ENCODE measurements around the gene DUSP14.

DUSP14 gene

DNA sequence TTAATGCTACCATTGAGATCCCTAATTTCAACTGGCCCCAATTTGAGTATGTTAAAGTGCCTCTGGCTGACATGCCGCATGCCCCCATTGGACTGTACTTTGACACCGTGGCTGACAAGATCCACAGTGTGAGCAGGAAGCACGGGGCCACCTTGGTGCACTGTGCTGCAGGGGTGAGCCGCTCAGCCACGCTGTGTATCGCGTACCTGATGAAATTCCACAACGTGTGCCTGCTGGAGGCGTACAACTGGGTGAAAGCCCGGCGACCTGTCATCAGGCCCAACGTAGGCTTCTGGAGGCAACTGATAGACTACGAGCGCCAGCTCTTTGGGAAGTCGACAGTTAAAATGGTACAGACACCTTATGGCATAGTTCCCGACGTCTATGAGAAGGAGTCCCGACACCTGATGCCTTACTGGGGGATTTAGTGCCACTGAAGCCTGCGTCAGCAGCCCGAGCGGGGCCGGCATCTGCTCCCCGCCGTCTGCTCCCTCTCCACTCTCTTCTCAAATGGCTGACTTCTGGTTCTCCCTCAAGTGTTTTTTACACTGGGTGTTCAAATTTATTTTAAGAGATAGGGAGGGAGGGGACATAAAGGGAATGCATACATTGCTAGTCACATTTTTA, 22.9 kb downstream of the DUSP14 start:
- DNase-seq: no peak

DNA sequence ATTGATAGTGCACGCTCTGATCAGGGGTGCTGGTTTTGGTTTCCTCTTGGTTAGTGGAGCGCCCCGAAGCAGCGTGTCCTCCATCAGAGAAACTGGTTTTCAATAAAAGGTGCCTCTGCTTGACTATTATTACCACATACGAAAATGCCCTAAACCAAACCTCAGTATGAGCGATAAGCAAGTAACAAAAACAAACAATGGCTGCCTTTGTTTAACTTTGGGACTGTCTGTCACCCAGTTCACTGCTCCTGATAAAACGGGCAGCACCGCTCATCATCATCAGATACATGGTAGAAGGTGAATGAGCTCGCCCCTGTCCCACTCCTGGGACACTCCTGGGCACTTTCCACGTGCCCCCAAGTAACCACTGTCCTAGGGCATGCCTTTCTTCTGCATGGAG, 24.0 kb downstream of the DUSP14 start:
- no peak for DNase-seq

DNA sequence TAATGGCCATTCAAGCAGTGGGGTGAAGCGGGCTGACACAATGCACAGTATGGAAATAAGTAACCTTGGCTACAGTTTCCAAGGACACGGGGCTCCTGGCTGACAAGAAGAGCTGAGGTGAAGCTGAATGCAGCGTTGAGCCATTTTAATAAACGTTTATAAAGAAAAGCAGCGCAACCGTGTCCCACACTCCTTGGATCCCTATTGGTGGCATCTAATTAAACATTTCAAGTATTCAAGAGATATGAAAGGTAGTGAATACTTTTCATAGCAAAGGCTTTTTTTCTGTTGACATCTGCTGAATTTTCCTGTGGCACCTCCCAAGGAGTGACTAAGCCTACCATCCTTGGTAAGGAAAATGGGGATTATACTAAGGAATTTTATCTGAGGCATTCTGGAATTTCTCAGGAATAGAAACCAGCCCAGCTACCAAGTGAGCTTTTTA, 26.5 kb downstream of the DUSP14 start:
- peak in 3 of 51 donors; percentile 7 to 33 (median 12) for DNase-seq

DNA sequence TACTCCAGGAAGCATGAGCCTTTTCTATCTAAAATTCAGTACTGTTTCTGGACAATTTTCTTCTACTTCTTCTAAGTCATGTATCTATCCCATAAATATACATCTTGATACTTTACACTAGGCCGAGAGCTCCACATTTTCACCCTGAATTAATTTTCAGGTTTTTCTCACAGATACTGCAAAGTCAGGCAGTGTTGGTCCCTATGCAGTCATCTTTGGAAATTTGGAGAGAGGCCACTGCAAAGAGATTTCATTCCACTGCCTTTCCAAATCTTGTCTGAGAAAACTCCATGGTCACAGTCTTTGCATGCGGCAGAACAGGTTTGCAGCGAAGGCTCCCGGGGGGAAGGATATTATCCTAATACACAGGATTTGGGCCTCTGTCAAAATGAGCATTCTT, 28.2 kb downstream of the DUSP14 start:
- DNase-seq: no peak

DNA sequence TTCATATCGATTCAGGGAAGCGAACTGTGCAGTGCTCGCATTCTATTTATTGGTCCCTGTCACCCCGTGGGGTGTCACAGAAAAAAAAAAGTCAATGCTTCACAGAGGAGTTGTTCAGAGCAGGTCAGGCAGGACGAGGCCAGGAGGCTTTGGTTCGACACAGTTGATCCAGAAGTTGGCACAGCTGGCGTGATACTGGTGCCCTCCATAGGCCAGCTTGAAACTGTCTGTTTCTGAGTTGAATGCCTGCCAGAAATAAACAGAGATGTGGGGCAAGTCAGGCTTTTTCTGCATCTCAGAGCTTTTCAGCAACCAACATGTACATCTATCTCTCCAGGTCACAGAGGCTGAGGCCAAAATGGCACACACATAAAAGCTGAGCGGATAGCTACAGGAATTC, 29.1 kb downstream of the DUSP14 start:
- peak in 5 of 51 donors; percentile 6 to 22 (median 10) for DNase-seq

DNA sequence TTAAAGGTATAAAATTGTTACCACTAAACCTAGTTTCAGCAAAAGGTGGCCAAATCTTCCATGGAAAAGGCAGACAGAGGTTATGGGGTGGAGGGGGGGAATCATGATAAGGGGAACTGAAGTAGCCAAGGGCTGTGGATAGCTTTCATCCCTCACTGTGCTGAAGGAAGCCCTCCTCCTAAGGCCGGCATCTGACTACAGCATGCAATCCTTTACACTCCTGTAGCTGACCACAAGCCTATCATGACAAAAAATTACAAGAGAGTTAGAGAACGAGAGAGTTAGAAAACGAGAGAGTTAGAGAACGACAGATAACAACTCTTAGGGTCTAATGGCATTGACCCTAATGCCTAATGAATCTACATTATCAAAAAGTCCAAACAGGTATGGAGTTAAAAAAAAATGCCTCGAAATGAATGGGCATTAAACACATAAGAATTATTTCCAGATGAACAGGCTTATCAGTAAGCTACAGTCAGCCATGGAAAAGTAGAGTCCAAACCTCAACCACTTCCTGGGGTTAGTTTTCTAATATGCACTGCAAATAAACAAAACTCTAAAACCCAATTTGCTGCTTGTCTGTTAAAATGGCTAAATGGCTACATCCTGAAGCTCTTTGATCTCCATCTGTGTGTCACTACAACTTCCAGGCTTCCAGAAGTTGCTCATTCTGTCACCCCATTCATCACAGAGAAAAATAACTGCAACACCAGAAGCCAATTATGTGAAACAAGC, 29.7 kb downstream of the DUSP14 start:
- DNase-seq: no peak

DNA sequence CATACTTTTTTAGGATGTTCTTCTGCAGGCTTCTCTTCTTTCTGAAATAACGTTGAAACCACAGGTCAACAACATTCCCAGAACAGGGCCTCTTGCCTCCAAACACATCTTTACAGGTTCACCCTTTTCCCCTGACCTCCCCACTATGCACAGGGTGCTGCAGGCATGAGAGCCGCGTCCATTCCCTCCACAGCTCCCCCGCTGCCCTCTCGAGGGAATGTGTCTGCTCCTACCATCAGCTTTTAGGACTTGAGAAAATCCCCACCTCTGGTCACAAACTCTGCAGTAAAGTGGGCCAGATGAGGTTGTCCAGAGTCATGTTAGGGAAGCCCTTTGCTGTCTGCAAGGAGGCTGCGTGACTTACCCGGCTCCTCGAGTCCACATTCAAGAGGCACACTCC, 30.5 kb downstream of the DUSP14 start:
- no peak for DNase-seq

DNA sequence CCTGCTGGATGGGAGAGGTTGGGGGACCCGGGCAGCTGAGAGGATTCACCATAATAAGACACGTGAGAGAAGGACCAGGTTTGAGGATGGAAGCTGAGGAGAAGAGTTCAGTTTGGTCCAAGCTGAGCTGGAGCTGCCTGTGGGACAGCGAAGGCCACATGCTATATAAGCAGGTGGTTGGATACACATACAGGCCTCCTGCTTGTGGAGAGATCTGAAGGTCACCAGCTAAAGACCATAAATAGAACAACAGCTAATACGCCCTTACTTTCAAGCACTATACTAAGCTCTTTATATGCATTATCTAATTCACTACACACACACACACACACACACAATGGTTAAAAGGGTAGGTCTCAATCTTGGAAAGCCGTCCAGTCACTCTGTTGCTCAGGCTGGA, 32.1 kb downstream of the DUSP14 start:
- DNase-seq: no peak

DNA sequence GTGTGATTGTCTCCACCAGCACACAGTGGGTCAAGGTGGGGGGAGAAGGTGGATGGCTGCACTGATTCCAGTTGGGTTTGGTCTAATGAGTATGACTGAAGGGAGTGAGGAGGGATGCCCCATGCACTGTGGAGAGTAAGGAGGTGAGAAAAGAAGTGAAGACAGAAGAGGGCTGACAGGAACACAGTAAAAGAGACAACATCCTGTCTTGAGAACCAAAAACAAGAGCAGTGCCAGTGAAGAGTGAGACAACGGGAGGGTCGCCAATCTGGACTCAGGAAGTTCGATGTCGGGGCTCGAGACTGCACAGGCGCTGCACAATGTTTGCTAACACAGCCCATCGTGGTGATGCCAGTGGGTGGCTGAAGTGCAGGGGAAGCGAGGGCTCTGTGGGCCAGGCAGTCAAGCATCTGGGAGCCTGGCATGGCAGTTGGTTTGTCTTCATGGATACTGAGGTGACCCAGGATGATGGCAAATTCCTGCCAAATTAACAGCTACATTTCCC, 34.1 kb downstream of the DUSP14 start:
- DNase-seq: no peak

DNA sequence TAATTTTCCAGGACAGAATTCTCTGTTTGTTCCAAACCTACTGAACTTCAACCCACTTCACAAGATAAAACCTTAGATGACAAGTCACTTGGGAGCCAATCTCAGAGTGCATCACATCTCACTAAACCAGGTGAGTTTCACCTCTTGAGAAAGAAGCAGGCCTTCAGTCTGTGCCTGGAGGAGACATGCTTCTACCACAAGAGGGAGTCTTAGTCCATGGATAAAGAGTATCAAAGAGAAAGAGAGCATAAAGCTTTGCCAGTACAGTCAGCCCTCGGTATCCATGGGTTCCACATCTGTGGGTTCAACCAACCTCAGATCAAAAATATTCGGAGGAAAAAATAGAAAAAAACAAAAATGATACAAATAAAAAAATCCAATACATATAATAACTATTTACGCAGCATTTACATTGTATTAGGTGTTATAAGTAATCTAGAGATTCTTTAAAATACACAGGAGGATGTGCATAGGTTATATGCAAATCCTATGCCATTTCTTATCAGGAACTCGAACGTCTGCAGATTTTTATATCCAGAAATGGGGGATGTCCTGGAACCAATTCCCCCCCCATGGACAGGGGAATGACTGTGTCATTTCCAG, 37.7 kb downstream of the DUSP14 start:
- DNase-seq: peak in 3 of 51 donors; percentile 6 to 25 (median 18)

DNA sequence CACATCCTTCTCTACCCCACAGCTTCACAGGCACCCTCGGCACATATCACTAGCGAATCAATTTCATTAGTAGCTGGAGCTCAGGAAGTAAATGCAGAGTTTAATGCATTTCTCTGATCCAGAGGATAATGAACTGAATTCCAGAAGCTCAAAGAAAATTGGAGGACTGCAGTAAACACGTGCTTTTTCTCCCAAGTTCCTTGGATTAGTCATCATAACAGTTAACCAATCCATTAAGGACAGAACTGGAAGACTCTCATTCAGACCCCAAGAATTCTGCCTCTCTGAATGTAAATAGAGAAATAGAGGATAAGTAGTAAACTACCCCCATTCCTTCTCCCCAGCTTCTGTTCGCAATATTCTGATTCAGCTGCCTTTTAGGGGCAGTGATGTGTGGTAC, 40.7 kb downstream of the DUSP14 start:
- no peak for DNase-seq

DNA sequence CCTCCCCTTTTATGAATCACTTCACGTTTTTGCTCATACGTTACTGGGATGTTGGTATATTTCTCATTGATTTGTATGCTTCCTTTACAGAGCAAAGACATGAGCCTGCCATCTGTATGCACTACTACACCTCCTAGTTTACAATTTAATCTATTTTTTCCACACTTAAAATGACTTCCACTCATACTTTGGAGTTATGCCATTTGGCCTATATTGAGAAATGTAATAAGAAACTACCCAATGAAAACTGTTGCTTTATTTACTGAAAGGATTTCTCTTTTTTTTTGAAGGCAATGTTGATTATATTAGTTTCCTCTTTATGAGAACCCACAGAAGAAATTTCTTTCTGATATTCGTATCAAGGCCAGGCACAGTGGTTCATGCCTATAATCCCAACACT, 43.1 kb downstream of the DUSP14 start:
- DNase-seq: no peak

DNA sequence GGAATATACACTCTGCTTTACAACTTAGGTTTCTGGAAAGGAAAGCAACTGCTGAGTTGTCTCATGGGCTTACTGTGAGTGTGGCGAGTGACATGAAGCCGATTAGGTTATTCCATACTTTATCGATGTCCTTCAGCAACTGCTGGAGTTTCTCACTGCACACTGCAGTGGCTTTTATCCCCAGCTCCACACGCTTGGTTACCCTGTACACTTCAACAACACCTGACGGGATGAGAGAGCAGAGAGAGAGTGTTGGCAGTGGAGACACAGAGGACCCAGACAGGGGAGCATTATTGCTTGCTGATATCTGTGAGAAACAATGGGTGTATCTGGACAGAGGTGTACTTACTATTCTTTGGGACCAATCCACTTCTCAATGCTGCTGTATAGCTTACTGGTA, 46.2 kb downstream of the DUSP14 start:
- DNase-seq: no peak

DNA sequence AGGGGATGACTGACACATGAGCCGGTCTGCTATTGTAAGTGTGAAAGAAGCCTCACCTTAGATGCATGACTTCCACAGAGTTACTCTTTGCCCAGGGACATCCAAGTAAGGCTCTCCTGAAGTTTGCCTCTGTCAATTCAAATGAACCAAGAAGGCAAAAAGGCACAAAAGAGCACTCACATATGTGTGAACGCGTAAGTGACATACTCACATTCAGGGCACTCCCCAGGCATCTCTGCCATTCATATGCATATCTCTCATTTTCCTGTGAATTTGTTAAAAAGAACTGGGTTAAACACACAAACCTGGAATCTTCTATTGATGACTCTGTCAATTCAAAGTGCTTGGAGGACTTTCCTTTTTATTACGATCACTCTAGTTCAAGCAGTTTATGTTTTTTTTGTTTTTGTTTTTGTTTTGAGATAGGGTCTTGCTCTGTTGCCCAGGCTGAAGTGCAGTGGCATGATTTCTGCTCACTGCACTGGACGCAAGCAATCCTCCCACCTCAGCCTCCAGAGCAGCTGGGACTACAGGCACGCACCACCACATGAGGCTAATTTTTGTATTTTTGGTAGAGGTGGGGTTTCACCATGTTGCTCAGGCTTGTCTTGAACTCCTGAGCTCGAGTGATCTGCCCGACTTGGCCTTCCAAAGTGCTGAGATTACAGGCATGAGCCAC, 49.4 kb downstream of the DUSP14 start:
- DNase-seq: no peak

DNA sequence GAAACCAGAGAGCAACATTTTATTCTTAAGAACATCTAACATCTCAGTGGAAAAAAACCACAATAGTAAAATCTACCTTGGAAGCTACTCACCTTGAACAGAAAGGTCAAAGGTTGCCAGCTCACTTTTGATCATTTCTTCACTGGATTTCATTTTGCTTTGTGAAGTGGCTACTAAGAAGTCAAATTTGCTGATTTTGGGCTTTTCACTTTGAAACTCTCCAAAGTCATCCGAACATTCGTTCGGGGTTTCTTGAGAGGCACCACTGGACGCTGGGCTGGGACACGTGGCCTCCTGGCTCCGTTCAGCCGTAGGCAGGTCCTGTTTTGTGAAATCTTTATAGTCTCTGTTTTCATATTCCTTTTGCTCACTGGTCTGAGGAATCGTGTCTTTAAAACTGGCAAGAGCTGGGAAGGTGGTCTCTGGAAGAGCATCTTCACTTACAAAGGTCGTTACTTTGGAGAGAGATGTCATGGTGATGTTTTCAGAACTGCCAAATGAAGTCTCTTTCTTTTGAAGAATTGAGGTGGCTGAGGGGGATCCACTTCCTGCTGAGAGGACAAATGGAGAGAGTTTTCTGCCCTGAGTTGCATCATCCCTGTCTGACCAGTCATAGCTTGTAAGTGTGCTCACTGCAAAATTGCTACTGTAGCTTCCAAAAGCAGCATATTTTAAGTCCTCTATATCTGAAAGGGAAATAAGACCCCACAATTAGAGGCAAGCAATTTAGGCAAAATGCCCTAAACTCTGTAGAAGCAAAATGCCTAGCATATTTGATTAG, 52.4 kb downstream of the DUSP14 start:
- DNase-seq: no peak

DNA sequence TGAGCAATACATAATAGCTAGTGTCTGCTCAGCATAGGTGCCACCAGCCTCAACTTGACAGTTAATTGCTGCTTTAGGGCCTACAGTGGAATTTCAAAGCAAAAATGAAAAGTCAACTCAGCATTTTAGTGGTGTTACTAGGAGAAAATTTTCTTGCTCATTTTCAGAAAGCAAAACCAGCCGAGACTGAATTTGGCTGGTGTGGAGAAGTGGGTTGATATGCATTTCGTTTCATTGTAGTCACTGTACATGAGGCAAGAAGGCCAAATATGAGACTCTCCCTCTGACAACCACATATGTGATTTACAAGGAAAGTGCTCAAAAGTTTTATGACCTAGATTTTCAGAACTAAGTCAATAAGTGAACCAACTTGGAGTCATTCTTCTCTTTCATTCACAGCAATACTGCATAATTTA, 54.0 kb downstream of the DUSP14 start:
- no peak for DNase-seq

DNA sequence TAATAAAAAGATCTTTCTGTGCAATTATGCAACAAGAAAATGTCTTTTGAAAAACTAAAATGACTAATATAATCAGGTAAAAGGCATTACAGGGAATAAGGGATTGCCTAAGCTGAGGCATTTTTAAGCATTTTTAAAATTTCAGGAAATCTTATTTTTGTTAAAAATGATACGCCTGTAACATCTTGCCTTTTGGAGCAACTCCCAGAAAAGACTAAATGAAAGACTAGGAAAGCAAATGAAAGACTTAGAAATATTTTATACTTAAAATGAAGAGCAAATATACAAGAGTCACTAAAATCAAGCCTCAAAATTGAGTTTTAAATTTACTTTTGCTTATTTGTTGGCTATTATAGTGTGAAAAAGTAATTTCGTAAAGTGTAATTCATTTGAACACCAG, 55.8 kb downstream of the DUSP14 start:
- DNase-seq: no peak

DNA sequence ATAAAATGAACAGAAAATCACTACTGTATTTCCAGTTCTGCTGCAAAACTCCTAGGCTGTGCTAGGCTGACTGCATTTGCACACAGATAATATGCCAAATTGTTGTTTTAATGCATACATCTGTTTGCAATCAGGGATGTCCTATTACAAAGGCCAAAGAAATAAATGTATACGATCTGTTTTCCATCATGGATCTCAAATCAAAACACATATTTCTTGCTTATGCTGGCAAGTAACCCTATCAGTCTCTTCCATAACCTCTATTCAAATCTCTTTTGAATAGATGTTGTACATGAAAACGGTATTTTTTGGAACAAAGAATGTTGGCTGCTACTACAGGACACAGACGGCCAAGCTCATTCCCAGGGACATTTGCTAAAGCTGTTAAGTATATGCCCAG, 56.6 kb downstream of the DUSP14 start:
- DNase-seq: no peak

DNA sequence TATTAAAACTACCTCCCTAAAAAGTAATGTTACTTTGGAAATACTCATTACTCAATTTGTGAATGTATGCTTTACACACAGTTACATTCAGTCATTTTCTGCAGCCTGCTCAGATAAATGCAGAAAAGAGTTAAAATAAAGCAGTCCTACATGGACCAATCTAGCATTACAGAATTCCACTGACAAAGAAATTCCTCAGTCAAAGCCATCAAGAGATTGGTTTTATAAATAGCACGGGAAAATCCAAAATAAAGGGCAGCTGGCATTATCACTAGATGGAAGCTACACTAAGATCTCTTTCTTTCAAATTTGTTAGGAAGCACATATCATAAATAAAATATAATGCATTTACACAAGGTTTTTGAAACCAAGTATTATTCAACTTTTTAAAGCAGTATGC, 58.3 kb downstream of the DUSP14 start:
- no peak for DNase-seq

DNA sequence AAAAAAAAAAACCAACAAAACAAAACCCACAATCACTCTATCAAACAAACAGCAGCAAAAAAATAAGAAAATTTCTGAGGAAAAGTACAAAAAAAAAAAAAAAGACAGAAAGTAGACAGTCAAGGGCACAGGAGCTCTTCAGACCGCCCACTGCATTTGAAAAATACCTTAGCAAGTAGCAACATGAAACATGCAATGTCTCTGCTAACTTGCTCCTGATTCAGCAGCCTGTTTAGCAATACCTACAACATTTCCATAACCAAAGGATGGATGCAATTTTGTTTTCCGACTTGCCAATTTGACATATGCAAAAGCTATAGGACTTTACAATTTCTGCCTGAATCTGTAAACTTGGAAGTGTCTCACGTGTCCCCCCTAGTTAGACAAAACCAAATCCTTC, 62.1 kb downstream of the DUSP14 start:
- no peak for DNase-seq

DNA sequence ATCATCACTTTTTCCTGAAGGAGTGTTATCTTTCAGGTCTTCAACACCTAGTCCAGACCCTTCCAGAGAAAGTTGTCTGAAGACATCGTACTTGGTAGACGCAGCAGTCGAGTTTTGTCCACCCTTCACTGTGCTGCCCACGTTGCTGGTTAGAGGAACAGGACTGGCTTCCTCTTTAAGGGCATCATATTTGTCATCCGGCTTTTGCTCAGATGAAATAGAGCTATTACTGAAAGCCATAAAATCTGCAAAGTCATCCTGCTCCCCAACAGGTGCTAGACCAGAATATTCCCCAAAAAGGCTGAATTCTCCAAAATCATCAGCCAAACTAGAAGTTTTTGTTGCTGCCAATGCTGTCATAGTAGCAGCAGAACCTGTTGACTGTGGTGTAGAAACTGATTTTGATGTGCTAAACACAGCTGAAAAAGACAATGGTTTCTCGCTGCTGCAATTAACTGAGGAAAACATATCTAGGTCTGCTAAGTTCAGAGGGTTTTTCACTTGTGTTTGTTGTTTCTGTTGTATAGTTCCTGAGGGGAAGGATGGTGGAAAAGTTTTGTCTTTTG, 63.8 kb downstream of the DUSP14 start:
- DNase-seq: no peak

All from hypothalamus (tissue), 51 donors.